Hematopoietic multipotent progenitor cell treated with erythropoietin and hydrocortisone succinate and interleukin-3 and kit ligand, for 15 days (in vitro differentiated cells): ENCODE measurements around the gene NACC1.
"Not testable (repeated sequence)": the region's sequence is repeated elsewhere in the genome, so short reads cannot be mapped to it uniquely, and the experiment has no call there.

Experiments
- DNase-seq: peaks from one replicate; pipeline ENCODE4 v3.0.0-alpha.2; 2015; ENCODE audit warnings: low spot score

NACC1 gene

GRCh38 chr19:13164343-13165161 lies 46.5 kb downstream of the NACC1 start:
- DNase-seq: no peak

- DNase-seq: no peak
These were observed 47.3 kb downstream of the NACC1 start for GRCh38 chr19:13165162-13165997.

- DNase-seq: not testable (repeated sequence)
These were observed 48.1 kb downstream of the NACC1 start for GRCh38 chr19:13166151-13166550.

- DNase-seq: no peak
These were observed 51.7 kb downstream of the NACC1 start for GRCh38 chr19:13169769-13170168.

- DNase-seq: no peak
These were observed 53.1 kb downstream of the NACC1 start for GRCh38 chr19:13171146-13171545.

- DNase-seq: peak; percentile 28
These were observed 54.5 kb downstream of the NACC1 start for GRCh38 chr19:13172346-13173138.

GRCh38 chr19:13173139-13173737 lies 55.2 kb downstream of the NACC1 start:
- DNase-seq: no peak

GRCh38 chr19:13176345-13176744 lies 58.3 kb downstream of the NACC1 start:
- DNase-seq: no peak

GRCh38 chr19:13177584-13177983 lies 59.5 kb downstream of the NACC1 start:
- DNase-seq: not testable (repeated sequence)

GRCh38 chr19:13178291-13178690 lies 60.2 kb downstream of the NACC1 start:
- not testable (repeated sequence) for DNase-seq

GRCh38 chr19:13181747-13182388 lies 63.8 kb downstream of the NACC1 start:
- DNase-seq: no peak

GRCh38 chr19:13184926-13185325 lies 66.9 kb downstream of the NACC1 start:
- DNase-seq: not testable (repeated sequence)

GRCh38 chr19:13185763-13186657 lies 67.9 kb downstream of the NACC1 start:
- not testable (repeated sequence) for DNase-seq

- not testable (repeated sequence) for DNase-seq
These were observed 68.6 kb downstream of the NACC1 start for GRCh38 chr19:13186688-13187087.

GRCh38 chr19:13187419-13187818 lies 69.4 kb downstream of the NACC1 start:
- DNase-seq: no peak

- DNase-seq: no peak
These were observed 71.5 kb downstream of the NACC1 start for GRCh38 chr19:13189600-13189999.
